Measurements from ENCODE around the gene BAIAP2L2. TPM values are rescaled to one million over a fixed set of nuclear protein-coding genes. Genes with fewer than 3 reads are reported as not detected.

Gene BAIAP2L2
- total RNA-seq, 1 donor from 2014 or later: not detected

DNA sequence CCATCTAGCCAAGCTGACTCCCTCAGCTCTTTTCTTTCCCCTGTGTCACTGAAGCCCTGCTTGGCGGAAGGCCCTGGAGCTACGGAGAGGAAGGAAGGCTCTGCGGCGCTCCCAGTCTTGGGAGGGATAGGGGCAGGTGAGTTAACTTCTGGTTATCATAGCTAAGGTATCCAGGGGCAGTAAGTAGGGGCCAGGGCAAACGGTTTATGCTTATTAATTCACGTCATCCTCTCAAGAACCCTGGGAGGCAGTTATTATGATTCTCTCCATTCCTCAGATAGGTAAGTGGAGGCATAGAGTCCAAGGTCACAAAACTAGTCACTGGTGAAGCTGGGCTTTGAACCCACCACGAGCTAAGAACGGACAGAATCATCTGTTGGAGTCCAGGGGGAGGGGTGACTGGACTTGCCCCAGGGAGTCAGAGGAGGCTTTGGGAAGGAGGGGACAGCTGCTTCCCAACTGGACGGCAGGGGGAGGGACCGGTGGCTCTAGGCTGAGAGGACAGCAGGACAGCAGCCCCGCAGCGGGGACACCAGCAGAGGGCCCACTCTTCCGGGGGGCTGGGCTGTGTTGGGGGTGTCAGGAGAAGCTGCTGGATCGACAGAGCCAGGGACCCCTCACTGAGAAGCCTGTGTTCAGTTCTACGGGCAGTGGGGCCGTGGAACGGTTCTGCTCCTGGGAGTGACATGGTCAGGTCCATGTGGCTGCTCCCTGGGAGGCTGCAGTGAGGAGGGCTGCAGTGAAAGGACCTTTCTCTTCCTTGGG is 3.5 kb downstream of the BAIAP2L2 start:
- intact Hi-C loops (cut with DNase I): no loop called here
- Histone ChIP-seq H3K27me3 (no peaks in the 10 kb centered on the region), H3K4me1 (no peaks in the 10 kb centered on the region), H3K4me3 (no peak overlapping the region), H3K9me3 (no peaks in the 10 kb centered on the region), H3K27ac (no peak overlapping the region), H3K36me3 (no peaks in the 10 kb centered on the region)
- TF ChIP-seq POLR2AphosphoS5 (IDR thresholded peaks at IDR 0.05; ENCODE audit: insufficient read depth in 1 of 2, low read depth in 1 of 2): no peak
- TF ChIP-seq POLR2A (IDR thresholded peaks at IDR 0.05): no peak
- TF ChIP-seq CTCF (IDR thresholded peaks at IDR 0.05): no peak
- no peak for DNase-seq (ENCODE audit: extremely low spot score in 2 of 2)

GRCh38 chr22:38104084-38104483 is 6.4 kb downstream of the BAIAP2L2 start:
- Histone ChIP-seq H3K36me3 (no peaks in the 10 kb centered on the region), H3K4me3 (no peak overlapping the region), H3K27ac (no peak overlapping the region), H3K9me3 (no peaks in the 10 kb centered on the region), H3K27me3 (no peaks in the 10 kb centered on the region), H3K4me1 (no peaks in the 10 kb centered on the region)
- no peak for DNase-seq (ENCODE audit: extremely low spot score in 2 of 2)
- no peak for TF ChIP-seq CTCF (IDR thresholded peaks at IDR 0.05)
- no peak for TF ChIP-seq POLR2AphosphoS5 (IDR thresholded peaks at IDR 0.05; ENCODE audit: insufficient read depth in 1 of 2, low read depth in 1 of 2)
- TF ChIP-seq POLR2A (IDR thresholded peaks at IDR 0.05): no peak
- intact Hi-C loops (cut with DNase I): no loop called here

GRCh38 chr22:38103641-38104040 is 6.8 kb downstream of the BAIAP2L2 start:
- no peaks in the 10 kb centered on the region for H3K9me3 ChIP-seq
- H3K4me1 ChIP-seq: no peaks in the 10 kb centered on the region
- intact Hi-C loops (cut with DNase I): no loop called here
- no peak overlapping the region for H3K27ac ChIP-seq
- no peak for DNase-seq (ENCODE audit: extremely low spot score in 2 of 2)
- H3K4me3 ChIP-seq: no peak overlapping the region
- H3K36me3 ChIP-seq: no peaks in the 10 kb centered on the region
- no peaks in the 10 kb centered on the region for H3K27me3 ChIP-seq
- TF ChIP-seq POLR2A (IDR thresholded peaks at IDR 0.05): no peak

DNA sequence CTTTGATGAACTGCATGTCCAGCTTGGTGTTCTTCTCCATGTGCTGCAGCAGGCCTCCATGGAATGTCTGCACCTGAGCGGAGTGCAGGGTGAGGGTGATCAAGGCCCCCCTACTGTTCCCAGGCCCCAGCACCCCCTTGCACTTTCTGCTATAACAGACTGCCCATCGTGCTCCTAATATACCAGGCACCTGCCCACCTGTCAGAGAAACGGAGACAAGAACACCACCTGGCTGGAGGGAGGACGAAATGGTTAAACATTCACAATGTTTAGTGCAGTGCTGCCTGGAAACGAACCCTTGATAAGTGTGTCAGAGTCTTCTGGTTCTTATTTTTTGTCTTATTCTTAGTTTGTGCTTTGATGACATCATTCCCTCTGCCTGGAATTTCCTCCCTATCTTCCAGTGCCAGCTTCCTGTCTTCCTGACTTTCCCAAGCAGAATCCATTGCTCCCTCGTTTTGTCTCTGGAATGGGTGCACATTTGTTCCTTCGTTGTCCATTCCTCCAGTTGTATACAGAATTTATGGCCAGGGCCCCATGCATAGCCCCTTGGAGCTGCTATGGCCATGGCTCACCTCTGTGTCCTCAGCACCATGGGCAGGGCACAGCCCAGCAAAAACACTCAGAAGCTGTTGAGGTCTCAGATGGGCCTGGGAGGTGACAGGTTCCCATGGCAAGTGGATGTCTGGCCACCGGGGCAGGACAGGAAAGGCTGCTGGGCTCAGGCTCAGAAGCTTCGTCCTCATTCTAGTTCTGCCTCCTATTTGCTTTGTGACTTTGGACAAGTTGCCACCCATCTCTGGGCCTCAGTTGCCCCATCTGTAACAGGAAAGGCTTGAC is 11.9 kb downstream of the BAIAP2L2 start:
- Histone ChIP-seq H3K4me3 (no peak overlapping the region), H3K9me3 (no peaks in the 10 kb centered on the region), H3K27ac (no peak overlapping the region), H3K27me3 (no peaks in the 10 kb centered on the region), H3K4me1 (no peaks in the 10 kb centered on the region), H3K36me3 (no peaks in the 10 kb centered on the region)
- no peak for TF ChIP-seq POLR2AphosphoS5 (IDR thresholded peaks at IDR 0.05; ENCODE audit: insufficient read depth in 1 of 2, low read depth in 1 of 2)
- TF ChIP-seq POLR2A (IDR thresholded peaks at IDR 0.05): no peak
- TF ChIP-seq CTCF (IDR thresholded peaks at IDR 0.05): no peak
- intact Hi-C loops (cut with DNase I): no loop called here
- DNase-seq (ENCODE audit: extremely low spot score in 2 of 2): no peak

GRCh38 chr22:38097557-38098409 is 12.7 kb downstream of the BAIAP2L2 start:
- no peak overlapping the region for H3K27ac ChIP-seq
- no peaks in the 10 kb centered on the region for H3K27me3 ChIP-seq
- H3K9me3 ChIP-seq: no peaks in the 10 kb centered on the region
- no peak overlapping the region for H3K4me3 ChIP-seq
- no peaks in the 10 kb centered on the region for H3K4me1 ChIP-seq
- intact Hi-C loops (cut with DNase I): no loop called here
- TF ChIP-seq CTCF (IDR thresholded peaks at IDR 0.05) (no peak), POLR2AphosphoS5 (IDR thresholded peaks at IDR 0.05; ENCODE audit: insufficient read depth in 1 of 2, low read depth in 1 of 2) (no peak), POLR2A (IDR thresholded peaks at IDR 0.05) (no peak)
- no peak for DNase-seq (ENCODE audit: extremely low spot score in 2 of 2)
- no peaks in the 10 kb centered on the region for H3K36me3 ChIP-seq
